HG03060 (cell line): ENCODE measurements around the gene ME3.
A peak's percentile ranks its signal among the peaks of the same experiment; 100 is the strongest.

Source experiments
- ATAC-seq: cut with Tn5 transposase; IDR thresholded peaks from one replicate; pipeline ENCODE4 v1.9.1; 2021; ENCODE audit warnings: low read depth, moderate number of reproducible peaks; ENCODE audit not compliant: unreplicated experiment

The ME3 gene

GRCh38 chr11:86693518-86693917 is 21.1 kb upstream of the ME3 start:
- ATAC-seq, result no peak

- ATAC-seq, result no peak
Observed at GRCh38 chr11:86692746-86693145, 20.3 kb upstream of the ME3 start.

GRCh38 chr11:86692317-86692716 is 19.9 kb upstream of the ME3 start:
- no peak for ATAC-seq

GRCh38 chr11:86688398-86689179 is 16.2 kb upstream of the ME3 start:
- ATAC-seq, result peak; percentile 91

- ATAC-seq, result no peak
Observed at GRCh38 chr11:86687185-86687778, 14.9 kb upstream of the ME3 start.

GRCh38 chr11:86686531-86686930 is 14.1 kb upstream of the ME3 start:
- no peak for ATAC-seq

GRCh38 chr11:86681483-86681756 is 9.0 kb upstream of the ME3 start:
- ATAC-seq, result no peak

GRCh38 chr11:86680716-86681482 is 8.5 kb upstream of the ME3 start:
- no peak for ATAC-seq

GRCh38 chr11:86678823-86679222 is 6.4 kb upstream of the ME3 start:
- no peak for ATAC-seq

GRCh38 chr11:86678296-86678695 is 5.9 kb upstream of the ME3 start:
- no peak for ATAC-seq

GRCh38 chr11:86676533-86677154 is 4.2 kb upstream of the ME3 start:
- ATAC-seq, result no peak

GRCh38 chr11:86676010-86676409 is 3.6 kb upstream of the ME3 start:
- no peak for ATAC-seq

GRCh38 chr11:86675017-86675416 is 2.6 kb upstream of the ME3 start:
- ATAC-seq, result no peak

- no peak for ATAC-seq
Observed at GRCh38 chr11:86673872-86674750, 1.7 kb upstream of the ME3 start.

GRCh38 chr11:86673055-86673843 is 833 bp upstream of the ME3 start:
- no peak for ATAC-seq

GRCh38 chr11:86671531-86672006 is 847 bp downstream of the ME3 start:
- ATAC-seq, result no peak

GRCh38 chr11:86670911-86671310 is 1.5 kb downstream of the ME3 start:
- ATAC-seq, result no peak

GRCh38 chr11:86670181-86670580 is 2.2 kb downstream of the ME3 start:
- no peak for ATAC-seq

GRCh38 chr11:86669424-86669823 is 3.0 kb downstream of the ME3 start:
- ATAC-seq, result no peak
